ENCODE data around the gene RNF20. TPM values are rescaled to one million over a fixed set of nuclear protein-coding genes. Genes with fewer than 3 reads are reported as not detected.

Gene RNF20
- total RNA-seq, 6 donors from 2014 or later, result 12.2 to 45.6 (median 29.6) TPM

DNA sequence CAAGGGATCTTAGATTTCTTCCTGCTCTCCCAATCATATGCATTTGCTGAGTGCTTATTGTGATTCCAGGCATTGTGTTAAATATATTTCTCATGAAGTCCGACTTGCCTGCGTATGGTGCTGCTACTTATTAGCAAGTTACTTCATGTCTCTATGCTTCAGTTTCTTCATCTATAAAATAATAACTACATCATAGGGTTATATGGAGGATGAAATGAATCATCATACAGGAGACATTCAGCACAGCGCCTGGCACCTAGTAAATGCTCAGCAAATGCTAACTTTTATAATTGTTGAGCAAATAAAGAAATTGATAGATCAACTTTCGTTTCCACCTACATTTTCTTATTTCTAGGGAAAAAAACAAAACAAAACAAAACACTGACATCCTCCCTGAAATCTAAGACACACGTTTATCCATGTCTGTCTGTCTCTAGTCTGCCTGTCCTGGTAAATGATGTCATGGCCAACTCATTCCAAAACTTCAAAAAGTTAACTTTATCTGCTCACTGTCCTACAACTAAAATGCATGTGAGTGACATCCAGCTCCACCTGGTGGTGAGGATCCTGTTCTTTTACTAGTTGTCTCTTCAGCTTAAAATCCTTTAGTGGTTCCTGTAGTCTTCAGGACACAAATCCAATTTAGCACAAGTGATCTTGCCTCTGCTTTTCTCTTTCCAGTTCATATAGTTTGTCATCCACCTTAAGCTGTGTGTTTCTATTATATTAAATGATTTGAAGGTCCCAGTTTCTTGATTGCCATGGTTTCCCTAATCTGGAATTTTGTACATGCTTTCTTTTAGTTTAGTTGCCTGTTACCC lies 33.5 kb downstream of the RNF20 start:
- peaks cover 11 to 75% (median 22%) of the 10 kb centered on the region in 4 donors for H3K36me3 ChIP-seq
- no peak for DNase-seq
- H3K4me1 ChIP-seq, result no peaks in the 10 kb centered on the region
- H3K27me3 ChIP-seq, result no peaks in the 10 kb centered on the region
- WGBS, 2 donors, result 86 to 95% methylated on average over 5 of the region's 5 CpGs
- no peak for TF ChIP-seq POLR2A (IDR thresholded peaks at IDR 0.05)
- TF ChIP-seq, protein P1, sequence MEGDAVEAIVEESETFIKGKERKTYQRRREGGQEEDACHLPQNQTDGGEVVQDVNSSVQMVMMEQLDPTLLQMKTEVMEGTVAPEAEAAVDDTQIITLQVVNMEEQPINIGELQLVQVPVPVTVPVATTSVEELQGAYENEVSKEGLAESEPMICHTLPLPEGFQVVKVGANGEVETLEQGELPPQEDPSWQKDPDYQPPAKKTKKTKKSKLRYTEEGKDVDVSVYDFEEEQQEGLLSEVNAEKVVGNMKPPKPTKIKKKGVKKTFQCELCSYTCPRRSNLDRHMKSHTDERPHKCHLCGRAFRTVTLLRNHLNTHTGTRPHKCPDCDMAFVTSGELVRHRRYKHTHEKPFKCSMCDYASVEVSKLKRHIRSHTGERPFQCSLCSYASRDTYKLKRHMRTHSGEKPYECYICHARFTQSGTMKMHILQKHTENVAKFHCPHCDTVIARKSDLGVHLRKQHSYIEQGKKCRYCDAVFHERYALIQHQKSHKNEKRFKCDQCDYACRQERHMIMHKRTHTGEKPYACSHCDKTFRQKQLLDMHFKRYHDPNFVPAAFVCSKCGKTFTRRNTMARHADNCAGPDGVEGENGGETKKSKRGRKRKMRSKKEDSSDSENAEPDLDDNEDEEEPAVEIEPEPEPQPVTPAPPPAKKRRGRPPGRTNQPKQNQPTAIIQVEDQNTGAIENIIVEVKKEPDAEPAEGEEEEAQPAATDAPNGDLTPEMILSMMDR (IDR thresholded peaks at IDR 0.05), result peak in 2 of 6 experiments; percentile 7 to 24
- ATAC-seq (ENCODE audit: low FRiP score in 2 of 2), result no peak
- no peak overlapping the region for H3K27ac ChIP-seq
- no peak overlapping the region for H3K4me3 ChIP-seq
- no peaks in the 10 kb centered on the region for H3K9me3 ChIP-seq

DNA sequence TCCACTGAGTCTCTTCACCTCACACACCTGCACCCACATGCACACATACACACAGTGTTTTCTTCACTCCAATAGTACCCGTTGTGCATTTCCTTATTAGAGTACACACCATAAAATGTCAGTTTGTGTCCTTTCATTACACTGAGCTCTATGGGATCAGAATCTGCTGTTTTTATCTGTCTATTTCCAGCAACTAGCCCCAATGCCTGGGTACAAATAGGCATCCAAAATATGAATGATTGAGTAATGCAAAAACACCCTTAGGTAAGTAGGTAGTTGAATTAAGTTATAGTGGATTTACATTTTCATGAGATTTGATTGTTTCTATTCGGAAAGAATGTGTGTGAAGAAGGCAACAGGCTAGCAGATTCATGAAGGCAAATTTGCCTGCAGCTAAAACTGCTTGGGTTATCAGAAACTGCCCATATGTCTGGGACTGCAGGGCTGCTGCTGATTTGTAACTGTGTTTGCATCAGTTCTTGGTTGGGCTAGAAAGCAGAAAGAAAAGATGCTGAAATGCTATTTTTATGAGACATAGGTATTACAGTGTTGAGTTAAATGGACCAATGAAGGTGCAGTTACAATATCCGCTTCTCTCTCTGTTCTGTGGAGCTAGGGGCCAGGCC lies 34.2 kb downstream of the RNF20 start:
- H3K4me1 ChIP-seq, result no peaks in the 10 kb centered on the region
- no peaks in the 10 kb centered on the region for H3K27me3 ChIP-seq
- ATAC-seq (ENCODE audit: low FRiP score in 2 of 2), result no peak
- TF ChIP-seq POLR2A (IDR thresholded peaks at IDR 0.05), result no peak
- no peak for TF ChIP-seq POLR2AphosphoS5 (IDR thresholded peaks at IDR 0.05)
- TF ChIP-seq, protein P1 (IDR thresholded peaks at IDR 0.05), result no peak
- no peak for TF ChIP-seq EP300 (IDR thresholded peaks at IDR 0.05)
- no peak overlapping the region for H3K27ac ChIP-seq
- no peak for DNase-seq
- H3K36me3 ChIP-seq, result peaks cover 4 to 68% (median 17%) of the 10 kb centered on the region in 4 donors
- no peak overlapping the region for H3K4me3 ChIP-seq
- no peaks in the 10 kb centered on the region for H3K9me3 ChIP-seq
- WGBS, 2 donors, result 93 to 97% methylated on average over 3 of the region's 3 CpGs

GRCh38 chr9:101569741-101570501 lies 36.3 kb downstream of the RNF20 start:
- Histone ChIP-seq H3K4me3 (no peak overlapping the region), H3K36me3 (peaks cover 4 to 47% (median 8%) of the 10 kb centered on the region in 4 donors), H3K27ac (no peak overlapping the region), H3K9me3 (no peaks in the 10 kb centered on the region), H3K4me1 (no peaks in the 10 kb centered on the region), H3K27me3 (no peaks in the 10 kb centered on the region)
- WGBS, 2 donors, result 85 to 89% methylated on average over 5 of the region's 5 CpGs
- no peak for DNase-seq
- TF ChIP-seq POLR2AphosphoS5 (IDR thresholded peaks at IDR 0.05), result no peak
- TF ChIP-seq, protein P1 (IDR thresholded peaks at IDR 0.05), result no peak
- TF ChIP-seq POLR2A (IDR thresholded peaks at IDR 0.05), result no peak
- no peak for TF ChIP-seq EP300 (IDR thresholded peaks at IDR 0.05)
- ATAC-seq (ENCODE audit: low FRiP score in 2 of 2), result no peak

GRCh38 chr9:101571114-101571513 lies 37.5 kb downstream of the RNF20 start:
- ATAC-seq (ENCODE audit: low FRiP score in 2 of 2), result no peak

More at GRCh38 chr9:101571114-101571513, 37.5 kb downstream of the RNF20 start:
- DNase-seq, result no peak
- WGBS, 2 donors, result 50 to 60% methylated on average over 1 of the region's 1 CpG
- H3K27me3 ChIP-seq, result no peaks in the 10 kb centered on the region
- TF ChIP-seq, protein P1 (IDR thresholded peaks at IDR 0.05), result no peak
- TF ChIP-seq POLR2A (IDR thresholded peaks at IDR 0.05) (no peak), EP300 (IDR thresholded peaks at IDR 0.05) (no peak), POLR2AphosphoS5 (IDR thresholded peaks at IDR 0.05) (no peak)
- H3K4me3 ChIP-seq, result no peak overlapping the region
- H3K27ac ChIP-seq, result no peak overlapping the region
- H3K36me3 ChIP-seq, result peaks cover 0 to 38% (median 4%) of the 10 kb centered on the region in 4 donors
- no peaks in the 10 kb centered on the region for H3K4me1 ChIP-seq
- no peaks in the 10 kb centered on the region for H3K9me3 ChIP-seq

All from upper lobe of left lung (tissue), 6 donors.